WTC11 (cell line): Measurements from ENCODE around the gene CDK3. TPM values are rescaled to one million over a fixed set of nuclear protein-coding genes. Genes with fewer than 3 reads are reported as not detected.
"Not testable (repeated sequence)": the region's sequence is repeated elsewhere in the genome, so short reads cannot be mapped to it uniquely, and the experiment has no call there.

Experiments used
- ATAC-seq: fragments of 200-7000 bp; cut with Tn5 transposase; 2 replicates; pipeline ENCODE4 v1.10.0; 2021; ENCODE audit warnings: mild to moderate bottlenecking, moderate library complexity
- CTCF ChIA-PET: fragments of 300-600 bp; sonication (Branson Sonifier 250); formaldehyde crosslinking; loops from one replicate; lab custom pipeline; 2021; ENCODE audit warnings: antibody characterized with exemption; lab: Charles Lee
- POLR2A ChIA-PET: fragments of 350-600 bp; sonication (Branson Sonifier 250); formaldehyde crosslinking; loops from one replicate; lab custom pipeline; 2021; ENCODE audit warnings: antibody characterized with exemption; lab: Charles Lee
- DNase-seq: peaks from one replicate; pipeline ENCODE4 v3.0.0; 2021; ENCODE audit warnings: low spot score
- H3K27ac Mint-ChIP-seq: 2 replicates; pipeline ENCODE4 v1.8.0; 2021; ENCODE audit warnings: mixed read lengths
- H3K27me3 Mint-ChIP-seq: 2 replicates; pipeline ENCODE4 v1.8.0; 2021; ENCODE audit warnings: low read depth, mild to moderate bottlenecking, moderate library complexity, mixed read lengths
- H3K36me3 Mint-ChIP-seq: 2 replicates; pipeline ENCODE4 v1.8.0; 2021; ENCODE audit warnings: mixed read lengths
- H3K4me1 Mint-ChIP-seq: 2 replicates; pipeline ENCODE4 v1.8.0; 2022; ENCODE audit warnings: mixed read lengths
- H3K4me3 Mint-ChIP-seq: 2 replicates; pipeline ENCODE4 v1.8.0; 2021; ENCODE audit warnings: mild to moderate bottlenecking, moderate library complexity, mixed read lengths
- H3K9me3 Mint-ChIP-seq: 2 replicates; pipeline ENCODE4 v1.8.0; 2021; ENCODE audit warnings: mixed read lengths
- ARID4B ChIP-seq: sonication (generic); formaldehyde crosslinking; IDR thresholded peaks from 2 replicates; pipeline ENCODE4 v1.8.0; 2023; ENCODE audit warnings: missing genetic modification reagents, mild to moderate bottlenecking, borderline replicate concordance
- ATF1 ChIP-seq: sonication (generic); formaldehyde crosslinking; IDR thresholded peaks from 2 replicates; pipeline ENCODE4 v1.8.1; 2023; ENCODE audit warnings: mild to moderate bottlenecking, moderate library complexity, missing genetic modification reagents
- E2F5 ChIP-seq: sonication (generic); formaldehyde crosslinking; IDR thresholded peaks from 2 replicates; pipeline ENCODE4 v1.8.1; 2022; ENCODE audit warnings: mild to moderate bottlenecking, moderate library complexity, missing genetic modification reagents
- ELF4 ChIP-seq: sonication (generic); formaldehyde crosslinking; IDR thresholded peaks from 2 replicates; pipeline ENCODE4 v1.8.1; 2022; ENCODE audit warnings: low read depth, mild to moderate bottlenecking, moderate library complexity, missing genetic modification reagents
- ERG ChIP-seq: fragments of 250-450 bp; sonication (Bioruptor Pico); IDR thresholded peaks from 2 replicates; pipeline ENCODE4 v1.8.0; 2021; ENCODE audit warnings: mild to moderate bottlenecking
- FOXJ3 ChIP-seq: sonication (generic); formaldehyde crosslinking; IDR thresholded peaks from 2 replicates; pipeline ENCODE4 v1.9.0; 2021; ENCODE audit warnings: missing genetic modification reagents, mild to moderate bottlenecking, borderline replicate concordance
- FOXK1 ChIP-seq: sonication (generic); formaldehyde crosslinking; IDR thresholded peaks from 2 replicates; pipeline ENCODE4 v1.8.0; 2022; ENCODE audit warnings: mild to moderate bottlenecking, moderate library complexity, missing genetic modification reagents
- IRF1 ChIP-seq: sonication (generic); formaldehyde crosslinking; IDR thresholded peaks from 2 replicates; pipeline ENCODE4 v1.8.0; 2023; ENCODE audit warnings: missing genetic modification reagents
- MLX ChIP-seq: sonication (generic); formaldehyde crosslinking; IDR thresholded peaks from 2 replicates; pipeline ENCODE4 v1.8.1; 2023; ENCODE audit warnings: mild to moderate bottlenecking, missing genetic modification reagents, moderate library complexity
- NR1H2 ChIP-seq: sonication (generic); formaldehyde crosslinking; IDR thresholded peaks from 2 replicates; pipeline ENCODE4 v1.9.0; 2021; ENCODE audit warnings: mild to moderate bottlenecking, moderate library complexity, missing genetic modification reagents
- ZNF121 ChIP-seq: sonication (generic); formaldehyde crosslinking; IDR thresholded peaks from 2 replicates; pipeline ENCODE4 v1.8.0; 2023; ENCODE audit warnings: missing genetic modification reagents
- ZNF396 ChIP-seq: fragments of 250-450 bp; sonication (Bioruptor Pico); IDR thresholded peaks from 2 replicates; pipeline ENCODE4 v1.8.0; 2021; ENCODE audit warnings: mild to moderate bottlenecking, moderate library complexity, borderline replicate concordance
- ZNF416 ChIP-seq: fragments of 250-450 bp; sonication (Bioruptor Pico); IDR thresholded peaks from 2 replicates; pipeline ENCODE4 v1.9.0; 2021; ENCODE audit warnings: mild to moderate bottlenecking, inconsistent platforms
- ZNF423 ChIP-seq: fragments of 250-450 bp; sonication (Bioruptor Pico); IDR thresholded peaks from 2 replicates; pipeline ENCODE4 v2.1.2; 2022; ENCODE audit warnings: mild to moderate bottlenecking, moderate library complexity
- total RNA-seq: library from RNA; stranded (reverse); gene quantifications from 3 replicates; pipeline ENCODE4 v1.2.3, GENCODE V29; 2021
- TF ChIP-seq, protein P1 (sequence below): sonication (generic); formaldehyde crosslinking; IDR thresholded peaks from 2 replicates; pipeline ENCODE4 v1.8.0; 2022; ENCODE audit warnings: missing genetic modification reagents
- TF ChIP-seq, protein P2 (sequence below): sonication (generic); formaldehyde crosslinking; IDR thresholded peaks from 2 replicates; pipeline ENCODE4 v1.8.0; 2022; ENCODE audit warnings: mild to moderate bottlenecking, missing genetic modification reagents

Gene CDK3
- total RNA-seq, 1 experiment from 2014 or later: 9.5 TPM

DNA sequence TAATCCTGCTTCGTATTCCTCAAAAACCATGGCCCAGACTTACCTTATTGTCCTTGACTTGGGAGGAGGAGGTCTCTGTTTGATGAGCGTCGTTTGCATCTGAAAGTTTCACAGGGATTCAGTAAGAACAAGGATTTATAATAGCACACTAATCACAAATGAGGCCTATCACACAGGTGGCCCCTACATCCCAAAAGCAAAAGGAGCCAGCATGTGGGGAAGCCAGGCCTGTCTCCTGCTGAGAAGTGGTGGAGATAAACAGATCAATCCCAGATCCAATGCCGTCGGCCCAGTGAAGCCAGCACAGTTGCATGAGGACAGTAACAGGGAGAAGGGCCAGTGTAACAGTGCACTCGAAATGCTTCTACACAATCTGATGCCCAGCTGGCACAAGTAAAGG, 39.7 kb downstream of the CDK3 start:
- no peaks in the 10 kb centered on the region for H3K27me3 Mint-ChIP-seq
- peak overlapping the region; percentile 91 for H3K27ac Mint-ChIP-seq
- H3K36me3 Mint-ChIP-seq: peaks cover 60% of the 10 kb centered on the region
- CTCF ChIA-PET: interaction anchor here (0.6 to 3.2 kb wide), 5 partner anchors 17 to 239 kb away, joined by 3 to 17 read pairs (median 5); no protein-coding TSS in a partner anchor
- TF ChIP-seq ZNF396 (CRISPR knock-in tag): no peak
- TF ChIP-seq ZNF423 (CRISPR knock-in tag): 0 out of 2 replicates have a peak, but pooled peaks have one; percentile 6
- TF ChIP-seq FOXK1 (CRISPR knock-in tag): no peak
- TF ChIP-seq E2F5 (CRISPR knock-in tag): no peak
- no peak for TF ChIP-seq FOXJ3
- TF ChIP-seq ARID4B (CRISPR knock-in tag): no peak
- TF ChIP-seq ZNF416 (CRISPR knock-in tag): no peak
- POLR2A ChIA-PET: no interaction called here
- ATAC-seq (peak; percentile 35), DNase-seq (no peak)
- no peak overlapping the region for H3K4me3 Mint-ChIP-seq
- peaks cover 20% of the 10 kb centered on the region for H3K4me1 Mint-ChIP-seq
- no peaks in the 10 kb centered on the region for H3K9me3 Mint-ChIP-seq

GRCh38 chr17:76042868-76043267, 42.2 kb downstream of the CDK3 start:
- not testable (repeated sequence) for H3K9me3 Mint-ChIP-seq, H3K4me3 Mint-ChIP-seq
- peak; percentile 75; the same call in 1 of the 2 replicates for TF ChIP-seq ZNF121
- TF ChIP-seq, all 79 proteins: peak for 1; not testable (repeated sequence) for 78
- H3K27me3 Mint-ChIP-seq, POLR2A ChIA-PET, ATAC-seq, H3K27ac Mint-ChIP-seq, DNase-seq: not testable (repeated sequence)
- Mint-ChIP-seq H3K4me1 (peaks cover 11% of the 10 kb centered on the region), H3K36me3 (peaks cover 74% of the 10 kb centered on the region)
- CTCF ChIA-PET: interaction anchor here (1.7 to 3.2 kb wide), 2 partner anchors 29 to 42 kb away, joined by 5 to 17 read pairs; partner anchors contain the start of gene CDK3

GRCh38 chr17:76044475-76045007, 43.9 kb downstream of the CDK3 start:
- H3K9me3 Mint-ChIP-seq, H3K4me3 Mint-ChIP-seq, DNase-seq, POLR2A ChIA-PET, CTCF ChIA-PET, ATAC-seq, H3K27me3 Mint-ChIP-seq: not testable (repeated sequence)
- peaks cover 15% of the 10 kb centered on the region for H3K4me1 Mint-ChIP-seq
- peaks cover 75% of the 10 kb centered on the region for H3K36me3 Mint-ChIP-seq
- H3K27ac Mint-ChIP-seq: peak overlapping the region; percentile 6; the same call in 1 of the 2 replicates

DNA sequence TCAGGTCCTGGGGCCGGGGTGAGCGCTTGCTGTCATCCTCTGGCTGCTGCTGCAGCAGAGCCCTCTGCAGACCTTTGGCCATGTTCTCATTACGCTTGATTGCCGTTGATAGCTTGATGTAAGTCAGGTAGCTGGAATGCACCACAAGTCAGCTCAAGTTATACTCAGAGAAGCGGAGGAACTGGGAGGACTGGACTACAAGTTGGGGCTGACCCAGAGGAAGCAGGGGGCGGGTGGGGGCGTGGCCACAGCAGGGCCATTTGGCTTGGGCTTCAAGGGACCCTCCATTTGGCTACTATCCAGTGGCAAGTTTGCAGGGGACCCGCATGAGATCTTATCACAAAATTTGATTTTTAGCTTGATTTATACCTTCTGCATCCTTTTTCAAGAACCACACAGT, 45.4 kb downstream of the CDK3 start:
- Mint-ChIP-seq H3K27ac (no peak overlapping the region), H3K9me3 (no peaks in the 10 kb centered on the region), H3K4me1 (peaks cover 8% of the 10 kb centered on the region), H3K27me3 (no peaks in the 10 kb centered on the region), H3K36me3 (peaks cover 72% of the 10 kb centered on the region), H3K4me3 (no peak overlapping the region)
- ATAC-seq: no peak
- ChIA-PET CTCF (no interaction called here), POLR2A (no interaction called here)
- no peak for DNase-seq
- TF ChIP-seq ATF1 (no peak), IRF1 (CRISPR knock-in tag) (no peak), MLX (CRISPR knock-in tag) (no peak), ERG (no peak), ZNF423 (CRISPR knock-in tag) (no peak), NR1H2 (no peak), ELF4 (CRISPR knock-in tag) (no peak)
- TF ChIP-seq, protein P1, sequence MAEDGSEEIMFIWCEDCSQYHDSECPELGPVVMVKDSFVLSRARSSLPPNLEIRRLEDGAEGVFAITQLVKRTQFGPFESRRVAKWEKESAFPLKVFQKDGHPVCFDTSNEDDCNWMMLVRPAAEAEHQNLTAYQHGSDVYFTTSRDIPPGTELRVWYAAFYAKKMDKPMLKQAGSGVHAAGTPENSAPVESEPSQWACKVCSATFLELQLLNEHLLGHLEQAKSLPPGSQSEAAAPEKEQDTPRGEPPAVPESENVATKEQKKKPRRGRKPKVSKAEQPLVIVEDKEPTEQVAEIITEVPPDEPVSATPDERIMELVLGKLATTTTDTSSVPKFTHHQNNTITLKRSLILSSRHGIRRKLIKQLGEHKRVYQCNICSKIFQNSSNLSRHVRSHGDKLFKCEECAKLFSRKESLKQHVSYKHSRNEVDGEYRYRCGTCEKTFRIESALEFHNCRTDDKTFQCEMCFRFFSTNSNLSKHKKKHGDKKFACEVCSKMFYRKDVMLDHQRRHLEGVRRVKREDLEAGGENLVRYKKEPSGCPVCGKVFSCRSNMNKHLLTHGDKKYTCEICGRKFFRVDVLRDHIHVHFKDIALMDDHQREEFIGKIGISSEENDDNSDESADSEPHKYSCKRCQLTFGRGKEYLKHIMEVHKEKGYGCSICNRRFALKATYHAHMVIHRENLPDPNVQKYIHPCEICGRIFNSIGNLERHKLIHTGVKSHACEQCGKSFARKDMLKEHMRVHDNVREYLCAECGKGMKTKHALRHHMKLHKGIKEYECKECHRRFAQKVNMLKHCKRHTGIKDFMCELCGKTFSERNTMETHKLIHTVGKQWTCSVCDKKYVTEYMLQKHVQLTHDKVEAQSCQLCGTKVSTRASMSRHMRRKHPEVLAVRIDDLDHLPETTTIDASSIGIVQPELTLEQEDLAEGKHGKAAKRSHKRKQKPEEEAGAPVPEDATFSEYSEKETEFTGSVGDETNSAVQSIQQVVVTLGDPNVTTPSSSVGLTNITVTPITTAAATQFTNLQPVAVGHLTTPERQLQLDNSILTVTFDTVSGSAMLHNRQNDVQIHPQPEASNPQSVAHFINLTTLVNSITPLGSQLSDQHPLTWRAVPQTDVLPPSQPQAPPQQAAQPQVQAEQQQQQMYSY (CRISPR knock-in tag): no peak
- TF ChIP-seq, protein P2, sequence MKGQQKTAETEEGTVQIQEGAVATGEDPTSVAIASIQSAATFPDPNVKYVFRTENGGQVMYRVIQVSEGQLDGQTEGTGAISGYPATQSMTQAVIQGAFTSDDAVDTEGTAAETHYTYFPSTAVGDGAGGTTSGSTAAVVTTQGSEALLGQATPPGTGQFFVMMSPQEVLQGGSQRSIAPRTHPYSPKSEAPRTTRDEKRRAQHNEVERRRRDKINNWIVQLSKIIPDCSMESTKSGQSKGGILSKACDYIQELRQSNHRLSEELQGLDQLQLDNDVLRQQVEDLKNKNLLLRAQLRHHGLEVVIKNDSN (CRISPR knock-in tag): no peak
